GM19438 (cell line): ENCODE measurements around the gene CSNK1A1L.
"Not testable (repeated sequence)": the region's sequence is repeated elsewhere in the genome, so short reads cannot be mapped to it uniquely, and the experiment has no call there.

Experiments
- ATAC-seq: cut with Tn5 transposase; IDR thresholded peaks from one replicate; pipeline ENCODE4 v1.9.1; 2021; ENCODE audit warnings: low read depth; ENCODE audit not compliant: unreplicated experiment

The CSNK1A1L gene

GRCh38 chr13:37065890-37066526, 39.5 kb downstream of the CSNK1A1L start:
- ATAC-seq, result no peak

DNA sequence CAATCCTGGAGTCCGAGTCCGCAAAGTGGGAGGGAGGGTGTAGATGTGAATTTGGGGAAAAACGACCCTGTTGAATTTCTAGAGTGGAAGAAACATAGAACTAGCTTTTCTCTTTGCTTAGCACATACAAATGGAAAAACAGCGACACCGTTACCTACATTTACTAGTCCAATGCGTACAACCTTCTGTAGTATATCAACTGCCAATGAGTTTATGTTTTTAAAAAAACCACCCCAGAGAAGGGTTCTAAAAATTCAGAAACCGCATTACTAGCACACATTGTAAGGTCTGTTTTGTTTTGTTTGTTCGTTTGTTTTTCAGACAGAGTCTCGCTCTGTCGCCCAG, 45.6 kb downstream of the CSNK1A1L start:
- peak; percentile 21 for ATAC-seq

DNA sequence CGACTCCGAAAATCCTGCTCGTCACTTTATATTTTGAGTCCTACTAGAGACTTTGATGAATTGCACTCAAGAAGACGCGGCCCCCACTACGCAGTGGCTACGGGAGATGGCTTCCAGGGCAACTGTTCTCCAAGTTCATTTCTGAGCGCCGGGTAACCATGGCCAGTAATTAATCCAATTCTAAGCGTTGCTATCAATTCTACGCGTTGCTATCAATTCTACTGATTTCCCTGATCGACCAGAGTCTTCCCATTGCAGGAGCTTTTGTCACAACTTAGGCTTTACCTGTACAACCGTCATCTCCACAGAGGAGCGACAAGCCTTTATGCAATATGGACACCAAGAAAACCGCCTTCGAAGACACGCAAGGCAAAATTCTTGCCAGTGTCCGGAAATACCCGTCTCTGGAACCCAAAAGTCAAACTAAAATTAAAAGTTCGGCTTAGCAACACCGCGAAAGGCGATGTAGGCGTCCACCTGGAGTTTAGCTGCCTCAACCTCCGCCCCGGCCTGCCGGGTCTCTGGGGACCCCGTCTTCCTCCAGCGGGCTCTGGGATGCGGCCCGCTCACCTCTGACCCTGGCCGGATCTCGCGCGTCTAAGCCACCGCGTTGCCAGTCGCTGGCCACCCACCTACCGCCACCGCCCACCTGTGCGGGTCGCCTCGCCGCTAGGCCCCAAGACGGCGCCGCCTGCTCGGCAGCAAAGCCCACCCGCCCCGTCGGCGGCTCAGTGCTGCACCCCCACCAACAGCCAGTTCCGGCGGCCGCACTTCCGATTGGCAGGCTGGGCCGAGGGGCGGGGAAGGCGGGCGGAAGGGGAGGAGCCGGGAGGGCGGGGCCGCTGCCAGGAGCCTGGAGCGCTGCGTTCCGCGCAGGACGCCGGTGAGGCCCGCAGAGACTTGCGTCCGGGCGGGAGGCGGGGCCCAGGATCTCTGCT, 46.3 kb downstream of the CSNK1A1L start, which contains the start of gene SUPT20H:
TSS of gene SUPT20H (minus strand) at position 779 of the 938 bp plus-strand sequence. CDS start 8,198 bp downstream, outside the sequence.
- ATAC-seq, result peak; percentile 96

- ATAC-seq, result not testable (repeated sequence)
Measured at GRCh38 chr13:37056228-37056627, 49.2 kb downstream of the CSNK1A1L start.
